ENCODE measurements around the gene TSPAN32.

DNA sequence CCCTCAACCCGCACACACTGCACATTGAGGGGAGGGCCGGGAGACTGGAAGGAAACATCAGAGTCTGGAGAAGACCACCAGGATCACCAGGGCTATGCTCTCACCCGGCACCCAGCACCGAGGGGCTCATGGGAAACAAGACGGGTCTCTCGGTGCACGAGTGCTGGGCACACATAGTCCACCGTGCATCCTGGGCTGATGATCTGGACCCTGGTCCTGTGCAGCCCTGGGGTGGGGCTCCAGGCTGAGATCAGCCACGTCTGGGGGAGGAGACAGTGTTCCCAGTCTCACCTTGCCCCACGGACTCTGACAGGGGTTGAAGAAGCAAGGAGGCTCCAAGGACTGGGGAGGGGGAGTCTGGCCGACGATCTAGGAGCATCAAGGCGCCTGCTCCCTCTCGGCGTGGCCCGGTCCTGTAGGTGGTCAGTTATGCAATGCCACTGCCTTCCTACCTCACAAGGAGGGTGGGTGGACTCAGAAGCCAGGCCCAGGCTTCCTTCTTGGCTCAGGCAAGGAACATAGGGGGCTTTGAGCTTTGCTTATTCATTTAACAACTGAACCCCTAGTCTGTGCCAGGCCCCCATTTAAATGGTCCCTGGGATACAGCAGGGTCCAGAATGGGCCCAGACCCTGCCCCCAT, 63.9 kb downstream of the TSPAN32 start:
- TF ChIP-seq POLR2A (IDR thresholded peaks at IDR 0.05) (no peak), CTCF (IDR thresholded peaks at IDR 0.05 in 4 of 5, conservative IDR thresholded peaks at IDR 0.05 in 1 of 5) (no peak)
